Measurements from ENCODE around the gene OGDHL.

OGDHL gene

GRCh38 chr10:49749144-49749543 is 13.0 kb downstream of the OGDHL start:
- Mint-ChIP-seq H3K27me3 (peaks cover 29% of the 10 kb centered on the region), H3K9me3 (no peaks in the 10 kb centered on the region), H3K27ac (no peak overlapping the region), H3K4me3 (no peak overlapping the region), H3K36me3 (no peaks in the 10 kb centered on the region), H3K4me1 (no peaks in the 10 kb centered on the region)
- ATAC-seq, result no peak

GRCh38 chr10:49748006-49748405 is 14.1 kb downstream of the OGDHL start:
- no peaks in the 10 kb centered on the region for H3K4me1 Mint-ChIP-seq
- no peaks in the 10 kb centered on the region for H3K36me3 Mint-ChIP-seq
- H3K27ac Mint-ChIP-seq, result no peak overlapping the region
- no peak overlapping the region for H3K4me3 Mint-ChIP-seq
- H3K27me3 Mint-ChIP-seq, result peaks cover 29% of the 10 kb centered on the region
- no peaks in the 10 kb centered on the region for H3K9me3 Mint-ChIP-seq
- ATAC-seq, result no peak

GRCh38 chr10:49747303-49747646 is 14.8 kb downstream of the OGDHL start:
- no peaks in the 10 kb centered on the region for H3K4me1 Mint-ChIP-seq
- ATAC-seq, result no peak
- no peaks in the 10 kb centered on the region for H3K36me3 Mint-ChIP-seq
- no peak overlapping the region for H3K27ac Mint-ChIP-seq
- peaks cover 23% of the 10 kb centered on the region for H3K27me3 Mint-ChIP-seq
- no peak overlapping the region for H3K4me3 Mint-ChIP-seq
- H3K9me3 Mint-ChIP-seq, result peaks cover 1% of the 10 kb centered on the region

DNA sequence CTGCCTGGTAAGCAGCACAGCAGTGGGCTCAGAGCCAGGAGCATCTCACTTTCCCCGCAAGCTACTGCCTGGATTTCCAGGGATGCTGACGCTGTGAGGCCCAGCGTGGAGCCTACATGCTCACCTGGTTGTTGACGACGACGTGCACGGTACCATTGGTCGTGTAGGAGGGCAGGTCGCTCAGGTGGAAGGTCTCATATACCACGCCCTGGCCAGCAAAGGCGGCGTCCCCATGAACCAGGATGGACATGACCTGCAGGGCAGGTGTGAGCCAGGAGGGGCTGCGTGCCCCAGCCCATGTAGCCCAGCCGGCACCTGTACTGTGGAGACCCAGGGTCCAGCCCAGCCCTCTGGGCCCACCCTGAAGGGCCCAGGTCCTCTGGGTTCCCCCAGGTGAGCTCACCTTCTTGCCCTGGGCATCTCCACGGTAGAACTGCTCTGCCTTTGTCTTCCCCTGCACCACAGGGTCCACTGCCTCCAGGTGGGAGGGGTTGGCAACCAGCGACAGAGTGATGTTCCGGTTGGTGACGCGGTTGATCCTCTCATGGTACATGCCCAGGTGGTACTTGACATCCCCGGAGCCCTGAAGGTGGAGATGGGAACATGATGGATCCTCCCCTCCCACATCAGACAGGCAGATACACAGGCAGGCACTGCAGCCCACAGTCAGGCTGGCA is 15.4 kb downstream of the OGDHL start:
- Mint-ChIP-seq H3K27me3 (peaks cover 17% of the 10 kb centered on the region), H3K4me1 (no peaks in the 10 kb centered on the region), H3K4me3 (no peak overlapping the region), H3K27ac (no peak overlapping the region), H3K36me3 (no peaks in the 10 kb centered on the region), H3K9me3 (peaks cover 6% of the 10 kb centered on the region)
- ATAC-seq, result no peak

- Mint-ChIP-seq H3K4me3 (no peak overlapping the region), H3K4me1 (no peaks in the 10 kb centered on the region), H3K27me3 (peaks cover 7% of the 10 kb centered on the region), H3K9me3 (peaks cover 10% of the 10 kb centered on the region), H3K36me3 (no peaks in the 10 kb centered on the region), H3K27ac (no peak overlapping the region)
- ATAC-seq, result no peak
These were observed 16.4 kb downstream of the OGDHL start for GRCh38 chr10:49745756-49746155.

GRCh38 chr10:49744924-49745605 is 17.1 kb downstream of the OGDHL start:
- H3K4me1 Mint-ChIP-seq, result no peaks in the 10 kb centered on the region
- ATAC-seq, result no peak
- H3K27ac Mint-ChIP-seq, result no peak overlapping the region
- H3K4me3 Mint-ChIP-seq, result no peak overlapping the region
- H3K9me3 Mint-ChIP-seq, result peaks cover 10% of the 10 kb centered on the region
- no peaks in the 10 kb centered on the region for H3K36me3 Mint-ChIP-seq
- peaks cover under 1% of the 10 kb centered on the region for H3K27me3 Mint-ChIP-seq

- no peak overlapping the region for H3K4me3 Mint-ChIP-seq
- no peak for ATAC-seq
- no peaks in the 10 kb centered on the region for H3K4me1 Mint-ChIP-seq
- H3K27ac Mint-ChIP-seq, result no peak overlapping the region
- H3K27me3 Mint-ChIP-seq, result no peaks in the 10 kb centered on the region
- peaks cover 10% of the 10 kb centered on the region for H3K9me3 Mint-ChIP-seq
- no peaks in the 10 kb centered on the region for H3K36me3 Mint-ChIP-seq
These were observed 17.9 kb downstream of the OGDHL start for GRCh38 chr10:49744091-49744685.

- ATAC-seq, result no peak
- Mint-ChIP-seq H3K4me1 (no peaks in the 10 kb centered on the region), H3K36me3 (no peaks in the 10 kb centered on the region), H3K27me3 (no peaks in the 10 kb centered on the region), H3K4me3 (no peak overlapping the region), H3K27ac (no peak overlapping the region), H3K9me3 (peaks cover 10% of the 10 kb centered on the region)
These were observed 18.6 kb downstream of the OGDHL start for GRCh38 chr10:49743464-49744075.

DNA sequence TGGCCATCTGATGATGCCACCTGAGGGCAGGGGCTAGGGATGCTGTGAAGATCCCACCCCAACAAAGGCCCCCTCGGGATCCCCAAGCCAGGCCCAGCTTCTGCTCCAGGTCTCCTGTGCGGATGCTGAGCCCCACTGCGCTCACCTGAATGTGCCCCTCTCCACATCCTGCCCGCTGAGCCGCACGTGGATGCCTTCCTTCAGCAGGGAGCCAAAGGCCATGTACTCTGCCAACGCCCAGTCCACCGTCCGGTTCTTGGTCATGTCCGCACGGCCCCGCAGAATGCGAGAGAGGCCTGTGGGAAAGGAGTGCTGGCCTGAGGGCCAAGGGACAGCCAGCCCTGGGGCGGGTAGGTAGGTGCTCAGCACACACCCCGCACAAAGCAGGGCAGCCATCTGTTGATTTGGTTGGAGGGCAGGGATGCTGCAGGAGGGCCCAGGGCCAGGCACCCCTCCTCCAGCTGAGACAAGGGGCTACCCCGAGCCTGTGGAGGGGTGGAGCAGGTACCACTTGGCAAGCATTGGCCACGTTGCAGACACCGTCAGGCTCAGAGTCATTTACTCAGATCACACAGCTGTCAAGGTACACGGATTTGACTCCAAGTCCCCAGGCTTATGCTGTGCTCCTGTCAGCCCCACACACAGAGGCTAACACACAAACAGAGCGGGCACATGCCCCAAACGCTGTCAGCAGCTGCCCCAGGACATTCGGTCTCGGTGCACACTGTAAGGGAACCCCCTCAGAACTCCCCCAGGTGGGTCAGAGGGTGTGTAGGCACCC is 19.2 kb downstream of the OGDHL start:
- Mint-ChIP-seq H3K36me3 (no peaks in the 10 kb centered on the region), H3K27ac (no peak overlapping the region)

GRCh38 chr10:49741108-49741995 is 20.8 kb downstream of the OGDHL start:
- ATAC-seq, result no peak
- no peaks in the 10 kb centered on the region for H3K27me3 Mint-ChIP-seq
- no peak overlapping the region for H3K4me3 Mint-ChIP-seq
- H3K27ac Mint-ChIP-seq, result no peak overlapping the region
- H3K36me3 Mint-ChIP-seq, result no peaks in the 10 kb centered on the region
- no peaks in the 10 kb centered on the region for H3K4me1 Mint-ChIP-seq
- peaks cover 10% of the 10 kb centered on the region for H3K9me3 Mint-ChIP-seq

More for the DNA sequence above, 19.2 kb downstream of the OGDHL start:
- no peaks in the 10 kb centered on the region for H3K4me1 Mint-ChIP-seq
- peaks cover 10% of the 10 kb centered on the region for H3K9me3 Mint-ChIP-seq
- H3K27me3 Mint-ChIP-seq, result no peaks in the 10 kb centered on the region
- no peak overlapping the region for H3K4me3 Mint-ChIP-seq
- ATAC-seq, result no peak

DNA sequence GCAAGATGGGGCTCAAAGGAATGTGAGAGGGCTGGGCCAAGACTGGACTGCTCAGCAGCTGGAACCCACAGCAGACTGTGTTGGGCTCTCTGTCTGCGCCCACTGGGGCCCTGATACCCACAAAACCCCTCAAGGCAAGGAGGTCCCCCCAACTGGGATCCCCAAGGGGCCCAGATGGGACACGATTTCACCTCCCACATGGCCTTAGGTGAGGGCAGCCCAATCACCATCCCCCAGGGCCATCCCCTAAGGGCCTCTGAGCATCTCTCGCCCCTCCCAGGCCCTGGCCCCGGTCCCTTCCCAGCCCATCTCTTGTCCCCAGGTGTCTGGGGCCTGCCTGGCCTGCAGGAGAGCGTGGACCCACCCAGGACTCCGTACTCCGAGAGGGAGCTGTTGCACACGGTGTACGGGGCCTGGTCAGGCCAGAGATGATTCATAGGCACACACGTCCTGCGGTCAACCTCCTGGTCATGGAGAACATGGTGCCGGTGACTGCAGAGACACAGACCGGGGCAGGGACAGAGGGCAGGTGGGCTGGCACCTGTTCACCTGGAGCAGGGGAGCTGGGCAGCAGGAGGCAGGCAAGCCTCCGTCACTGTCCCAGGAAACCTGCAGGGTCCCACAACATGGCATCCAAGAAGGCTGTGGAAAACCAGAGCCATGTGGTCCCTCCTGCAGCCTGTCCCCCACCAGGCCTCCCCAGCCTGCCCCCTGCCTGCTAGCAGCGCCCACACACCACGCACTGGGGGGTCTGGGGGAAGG is 21.6 kb downstream of the OGDHL start:
- H3K27ac Mint-ChIP-seq, result no peak overlapping the region
- H3K27me3 Mint-ChIP-seq, result no peaks in the 10 kb centered on the region
- H3K9me3 Mint-ChIP-seq, result peaks cover 10% of the 10 kb centered on the region
- no peaks in the 10 kb centered on the region for H3K36me3 Mint-ChIP-seq
- no peaks in the 10 kb centered on the region for H3K4me1 Mint-ChIP-seq
- no peak overlapping the region for H3K4me3 Mint-ChIP-seq
- ATAC-seq, result no peak

DNA sequence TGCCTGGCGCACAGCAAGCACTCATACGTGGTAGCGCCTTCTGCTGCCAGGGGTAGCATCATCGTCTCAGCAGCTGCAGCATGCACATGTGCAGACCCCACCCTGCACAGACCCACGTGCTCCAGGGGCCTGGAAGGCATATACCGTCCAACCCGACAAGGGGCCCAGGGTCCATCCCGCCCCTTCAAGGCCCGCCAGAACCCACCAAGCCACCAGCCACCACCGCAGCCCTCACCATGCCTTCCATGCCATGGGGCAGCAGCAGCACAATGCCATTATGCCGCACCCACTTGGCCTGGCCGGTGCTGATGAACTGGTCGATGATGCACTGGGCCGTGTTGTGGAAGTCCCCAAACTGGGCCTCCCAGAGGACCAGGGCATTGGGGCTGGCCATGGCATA is 22.7 kb downstream of the OGDHL start:
- ATAC-seq, result no peak
- H3K36me3 Mint-ChIP-seq, result no peaks in the 10 kb centered on the region
- no peak overlapping the region for H3K27ac Mint-ChIP-seq
- no peaks in the 10 kb centered on the region for H3K27me3 Mint-ChIP-seq
- H3K4me1 Mint-ChIP-seq, result no peaks in the 10 kb centered on the region
- peaks cover 10% of the 10 kb centered on the region for H3K9me3 Mint-ChIP-seq
- no peak overlapping the region for H3K4me3 Mint-ChIP-seq

- H3K4me3 Mint-ChIP-seq, result no peak overlapping the region
- no peaks in the 10 kb centered on the region for H3K4me1 Mint-ChIP-seq
- H3K36me3 Mint-ChIP-seq, result no peaks in the 10 kb centered on the region
- peaks cover 10% of the 10 kb centered on the region for H3K9me3 Mint-ChIP-seq
- no peak for ATAC-seq
- no peak overlapping the region for H3K27ac Mint-ChIP-seq
- H3K27me3 Mint-ChIP-seq, result no peaks in the 10 kb centered on the region
These were observed 23.3 kb downstream of the OGDHL start for GRCh38 chr10:49738616-49739360.

Measured in stimulated activated memory B cell treated with anti-CD40 and anti-IgM and Interleukin-4, amounts not matched to agents 10 μg/mL and 1 μg/mL and 100 μg/mL, for 72 hours (primary cell).